ENCODE measurements around the gene CLDN6. TPM values are rescaled to one million over a fixed set of nuclear protein-coding genes. Genes with fewer than 3 reads are reported as not detected.

The CLDN6 gene
- total and polyA plus RNA-seq, 9 of the 15 experiments (the other 6 are each of a cell fraction or from before 2014, with no cell fraction given), result 0.22 to 0.75 (median 0.38) TPM; not detected in 3

DNA sequence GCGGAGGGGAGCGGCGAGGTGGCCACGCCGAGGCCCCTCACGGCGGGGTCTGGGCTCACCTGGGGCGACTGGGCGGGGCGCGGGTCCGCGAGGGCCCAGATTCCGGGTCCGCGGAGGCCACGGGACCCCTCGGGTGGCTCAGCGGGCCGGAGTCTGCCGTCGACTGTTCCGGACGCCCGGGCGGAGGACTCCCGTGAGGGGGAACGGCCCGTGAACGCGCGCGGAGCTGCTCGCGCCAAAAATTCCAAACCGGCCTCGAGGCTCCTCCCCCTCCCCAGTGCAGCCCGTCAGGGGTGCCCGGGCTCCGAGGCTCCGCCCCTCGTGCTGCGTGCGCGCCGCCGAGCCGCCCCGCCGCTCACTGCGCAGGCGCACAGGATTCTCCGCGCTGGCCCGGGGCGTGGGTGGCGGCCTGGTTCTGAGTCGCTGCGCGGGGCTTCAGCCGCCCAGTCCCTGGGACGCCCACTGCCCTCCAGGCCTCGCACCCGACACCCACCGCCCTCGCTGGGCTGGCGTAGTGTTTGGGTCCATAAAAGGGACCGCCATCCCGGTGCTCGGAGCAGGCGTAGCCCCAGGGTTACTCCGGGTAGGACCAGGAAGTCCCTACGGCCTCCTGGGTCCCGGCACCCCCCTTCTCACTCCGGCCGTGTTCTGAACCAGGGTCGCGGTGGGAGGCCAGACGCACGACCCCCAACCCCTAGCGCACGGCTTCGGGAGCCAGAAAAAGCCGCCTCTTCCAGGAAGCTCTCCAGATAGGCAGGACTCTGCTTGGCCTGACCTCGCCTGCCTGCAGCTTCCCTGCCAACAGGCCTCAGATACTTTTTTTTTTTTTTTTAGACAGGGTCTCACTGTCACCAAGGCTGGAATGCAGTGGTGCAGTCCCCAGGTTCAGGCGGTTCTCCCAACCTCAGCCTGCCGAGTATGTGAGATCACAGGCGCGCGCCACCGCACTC is 37.5 kb downstream of the CLDN6 start, which contains the start of gene PKMYT1 (continued):
- TF ChIP-seq, protein P1, sequence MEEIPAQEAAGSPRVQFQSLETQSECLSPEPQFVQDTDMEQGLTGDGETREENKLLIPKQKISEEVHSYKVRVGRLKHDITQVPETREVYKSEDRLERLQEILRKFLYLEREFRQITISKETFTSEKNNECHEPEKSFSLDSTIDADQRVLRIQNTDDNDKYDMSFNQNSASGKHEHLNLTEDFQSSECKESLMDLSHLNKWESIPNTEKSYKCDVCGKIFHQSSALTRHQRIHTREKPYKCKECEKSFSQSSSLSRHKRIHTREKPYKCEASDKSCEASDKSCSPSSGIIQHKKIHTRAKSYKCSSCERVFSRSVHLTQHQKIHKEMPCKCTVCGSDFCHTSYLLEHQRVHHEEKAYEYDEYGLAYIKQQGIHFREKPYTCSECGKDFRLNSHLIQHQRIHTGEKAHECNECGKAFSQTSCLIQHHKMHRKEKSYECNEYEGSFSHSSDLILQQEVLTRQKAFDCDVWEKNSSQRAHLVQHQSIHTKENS (CRISPR knock-in tag; IDR thresholded peaks at IDR 0.05), result no peak
- TF ChIP-seq FIP1L1 (IDR thresholded peaks at IDR 0.05; ENCODE audit: low read depth, low read length, poor library complexity, severe bottlenecking), result peak; percentile 31
- 0 out of 2 replicates have a peak, but pooled peaks have one; percentile 18 for TF ChIP-seq ZSCAN29 (IDR thresholded peaks at IDR 0.05)
- TF ChIP-seq MEF2D (tag; conservative IDR thresholded peaks at IDR 0.05; ENCODE audit: low read depth), result no peak; the same call in 1 of the 2 replicates
- peak; percentile 78 for TF ChIP-seq CHD4 (IDR thresholded peaks at IDR 0.05; ENCODE audit: insufficient read depth, insufficient replicate concordance, low read depth, low read length, poor library complexity, severe bottlenecking)
- TF ChIP-seq, protein P2, sequence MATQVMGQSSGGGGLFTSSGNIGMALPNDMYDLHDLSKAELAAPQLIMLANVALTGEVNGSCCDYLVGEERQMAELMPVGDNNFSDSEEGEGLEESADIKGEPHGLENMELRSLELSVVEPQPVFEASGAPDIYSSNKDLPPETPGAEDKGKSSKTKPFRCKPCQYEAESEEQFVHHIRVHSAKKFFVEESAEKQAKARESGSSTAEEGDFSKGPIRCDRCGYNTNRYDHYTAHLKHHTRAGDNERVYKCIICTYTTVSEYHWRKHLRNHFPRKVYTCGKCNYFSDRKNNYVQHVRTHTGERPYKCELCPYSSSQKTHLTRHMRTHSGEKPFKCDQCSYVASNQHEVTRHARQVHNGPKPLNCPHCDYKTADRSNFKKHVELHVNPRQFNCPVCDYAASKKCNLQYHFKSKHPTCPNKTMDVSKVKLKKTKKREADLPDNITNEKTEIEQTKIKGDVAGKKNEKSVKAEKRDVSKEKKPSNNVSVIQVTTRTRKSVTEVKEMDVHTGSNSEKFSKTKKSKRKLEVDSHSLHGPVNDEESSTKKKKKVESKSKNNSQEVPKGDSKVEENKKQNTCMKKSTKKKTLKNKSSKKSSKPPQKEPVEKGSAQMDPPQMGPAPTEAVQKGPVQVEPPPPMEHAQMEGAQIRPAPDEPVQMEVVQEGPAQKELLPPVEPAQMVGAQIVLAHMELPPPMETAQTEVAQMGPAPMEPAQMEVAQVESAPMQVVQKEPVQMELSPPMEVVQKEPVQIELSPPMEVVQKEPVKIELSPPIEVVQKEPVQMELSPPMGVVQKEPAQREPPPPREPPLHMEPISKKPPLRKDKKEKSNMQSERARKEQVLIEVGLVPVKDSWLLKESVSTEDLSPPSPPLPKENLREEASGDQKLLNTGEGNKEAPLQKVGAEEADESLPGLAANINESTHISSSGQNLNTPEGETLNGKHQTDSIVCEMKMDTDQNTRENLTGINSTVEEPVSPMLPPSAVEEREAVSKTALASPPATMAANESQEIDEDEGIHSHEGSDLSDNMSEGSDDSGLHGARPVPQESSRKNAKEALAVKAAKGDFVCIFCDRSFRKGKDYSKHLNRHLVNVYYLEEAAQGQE (IDR thresholded peaks at IDR 0.05; ENCODE audit: borderline replicate concordance), result no peak
- TF ChIP-seq, protein P2 (CRISPR knock-in tag; IDR thresholded peaks at IDR 0.05; ENCODE audit: low read depth), result 0 out of 2 replicates have a peak, but pooled peaks have one; percentile 59
- TF ChIP-seq MTA2 (IDR thresholded peaks at IDR 0.05; ENCODE audit: low read depth), result no peak
- TF ChIP-seq SNIP1 (IDR thresholded peaks at IDR 0.05; ENCODE audit: low read depth), result no peak
- no peak for TF ChIP-seq SMAD2 (IDR thresholded peaks at IDR 0.05; ENCODE audit: low read depth, low read length)
- no peak for TF ChIP-seq OTX1 (CRISPR knock-in tag; IDR thresholded peaks at IDR 0.05)
- TF ChIP-seq, protein P3, sequence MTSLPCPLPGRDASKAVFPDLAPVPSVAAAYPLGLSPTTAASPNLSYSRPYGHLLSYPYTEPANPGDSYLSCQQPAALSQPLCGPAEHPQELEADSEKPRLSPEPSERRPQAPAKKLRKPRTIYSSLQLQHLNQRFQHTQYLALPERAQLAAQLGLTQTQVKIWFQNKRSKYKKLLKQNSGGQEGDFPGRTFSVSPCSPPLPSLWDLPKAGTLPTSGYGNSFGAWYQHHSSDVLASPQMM (CRISPR knock-in tag; IDR thresholded peaks at IDR 0.05), result no peak
- TF ChIP-seq MAFF (IDR thresholded peaks at IDR 0.05; ENCODE audit: low read length), result no peak
- 0 out of 2 replicates have a peak, but pooled peaks have one; percentile 13 for TF ChIP-seq PRMT5 (CRISPR knock-in tag; IDR thresholded peaks at IDR 0.05)
- TF ChIP-seq BRD9 (IDR thresholded peaks at IDR 0.05; ENCODE audit: low read depth, partially characterized antibody), result no peak
- peak in 1 of 2 experiments; percentile 68; a peak in 1 of 4 replicates for TF ChIP-seq MAZ (CRISPR knock-in tag; conservative IDR thresholded peaks at IDR 0.05 in 1 of 2, IDR thresholded peaks at IDR 0.05 in 1 of 2)

Measured in K562 (cell line).